ENCODE results near the gene KCNK10. TPM values are rescaled to one million over a fixed set of nuclear protein-coding genes. Genes with fewer than 3 reads are reported as not detected.

KCNK10 gene
- total and polyA plus RNA-seq, 2 of the 8 experiments (the other 6 are each of a cell fraction or from before 2014, with no cell fraction given) = 0.45 to 0.63 TPM

- WGBS, 2 experiments (ENCODE audit: extremely low coverage in 1 of 2, insufficient coverage in 1 of 2, insufficient read length in 1 of 2, insufficient replicate concordance in 2 of 2, low coverage in 1 of 2, low lambda C conversion rate in 2 of 2, missing lambda C conversion rate in 1 of 2) = 78% methylated on average over 2 of the region's 2 CpGs; no CpG with 5 or more reads in 1 of the 2 experiments
- Histone ChIP-seq H3K56ac (replicated peaks; ENCODE audit: insufficient read length, low read depth, low read length) (no peak overlapping the region), H3K4me1 (replicated peaks in 1 of 4; ENCODE audit: control insufficient read depth in 3 of 4, insufficient read depth in 4 of 4, low read length in 3 of 4) (no peaks in the 10 kb centered on the region), H3K23ac (ENCODE audit: insufficient read length) (no peak overlapping the region), H3K9me3 (ENCODE audit: insufficient read depth in 2 of 2, low read depth in 1 of 2, low read length in 1 of 2) (no peaks in the 10 kb centered on the region), H3K79me1 (ENCODE audit: low read depth, low read length) (no peaks in the 10 kb centered on the region), H2BK120ac (replicated peaks; ENCODE audit: low read depth, low read length) (no peak overlapping the region), H3K4me2 (ENCODE audit: insufficient read depth in 1 of 2, low read depth in 2 of 2, low read length in 2 of 2) (no peak overlapping the region), H2AK5ac (ENCODE audit: low read depth, low read length) (no peak overlapping the region), H3K9ac (replicated peaks in 1 of 4; ENCODE audit: extremely low read depth in 1 of 4, low read depth in 3 of 4, low read length in 3 of 4) (no peak overlapping the region), H4K8ac (ENCODE audit: extremely low read depth, insufficient read depth, low read length) (no peak overlapping the region), H2BK5ac (ENCODE audit: low read depth, low read length) (no peak overlapping the region), H4K91ac (replicated peaks; ENCODE audit: insufficient read length, low read length) (no peak overlapping the region), H3K23me2 (ENCODE audit: low read depth, low read length) (peaks cover 2% of the 10 kb centered on the region; the same call in 1 of the 2 replicates), H2AFZ (ENCODE audit: low read length) (no peak overlapping the region), H3K27me3 (replicated peaks in 1 of 4; ENCODE audit: control insufficient read depth in 3 of 4, extremely low read depth in 1 of 4, insufficient read depth in 3 of 4, low read length in 3 of 4) (no peaks in the 10 kb centered on the region), H3K14ac (ENCODE audit: insufficient read length) (no peak overlapping the region), H3K18ac (ENCODE audit: extremely low read depth, low read length) (no peak overlapping the region), H3K36me3 (ENCODE audit: control insufficient read depth in 2 of 4, insufficient read depth in 4 of 4, low read length in 3 of 4) (no peaks in the 10 kb centered on the region), H4K5ac (ENCODE audit: insufficient read length, low read depth, low read length) (no peak overlapping the region), H2BK20ac (ENCODE audit: low read length) (no peak overlapping the region), H3K27ac (ENCODE audit: low read depth, low read length) (no peak overlapping the region), H3K4ac (replicated peaks; ENCODE audit: insufficient read length, low read depth, low read length) (no peak overlapping the region), H3K79me2 (ENCODE audit: control insufficient read depth in 1 of 2, insufficient read depth in 2 of 2, low read length in 2 of 2) (no peaks in the 10 kb centered on the region), H3K4me3 (ENCODE audit: extremely low read depth in 1 of 4, insufficient read depth in 2 of 4, low read depth in 3 of 4, low read length in 4 of 4) (no peak overlapping the region), H2BK12ac (ENCODE audit: low read depth, low read length) (no peak overlapping the region), H2BK15ac (ENCODE audit: low read length) (no peak overlapping the region), H4K20me1 (replicated peaks in 1 of 2; ENCODE audit: control insufficient read depth in 1 of 2, insufficient read depth in 2 of 2, low read length in 2 of 2) (no peaks in the 10 kb centered on the region)
- DNase-seq (ENCODE audit: low read depth in 1 of 2, low spot score in 2 of 2) = no peak
- ChIA-PET CTCF (ENCODE audit: partially characterized antibody) (interaction anchor here (0.7 to 1.0 kb wide), 4 partner anchors 53 to 296 kb away, joined by 3 read pairs; no protein-coding TSS in a partner anchor), POLR2A (ENCODE audit: partially characterized antibody) (no interaction called here)
- TF ChIP-seq BCL11A (IDR thresholded peaks at IDR 0.05; ENCODE audit: low read depth in 2 of 2, low read length in 2 of 2) = no peak
- peak; percentile 27 to 54; a peak in 3 of 4 replicates for TF ChIP-seq RAD21 (IDR thresholded peaks at IDR 0.05 in 1 of 2, conservative IDR thresholded peaks at IDR 0.05 in 1 of 2; ENCODE audit: low read depth in 2 of 2, low read length in 2 of 2)
- no peak for TF ChIP-seq CEBPB (IDR thresholded peaks at IDR 0.05; ENCODE audit: low read depth, low read length)
- no peak for TF ChIP-seq EGR1 (IDR thresholded peaks at IDR 0.05; ENCODE audit: borderline replicate concordance, low read depth, low read length)
- peak in 2 of 3 experiments; percentile 22 to 29; a peak in 2 of 4 replicates for TF ChIP-seq CTCF (IDR thresholded peaks at IDR 0.05; ENCODE audit: control extremely low read depth in 1 of 3, insufficient read depth in 1 of 3, low read depth in 1 of 3, low read length in 3 of 3)
- no peak for FAIRE-seq
These were observed 179.3 kb downstream of the KCNK10 start for GRCh38 chr14:88143810-88144209.

Data from H1 (cell line).